ENCODE results near the gene SCYGR7.

GRCh38 chr2:227713291-227713690 lies 14.8 kb upstream of the SCYGR7 start:
- TF ChIP-seq SAFB2 (IDR thresholded peaks at IDR 0.05; ENCODE audit: borderline replicate concordance, low read depth, low read length, severe bottlenecking): no peak
- TF ChIP-seq ZNF696 (CRISPR knock-in tag; conservative IDR thresholded peaks at IDR 0.05): no peak
- TF ChIP-seq RHOXF2B (CRISPR knock-in tag; conservative IDR thresholded peaks at IDR 0.05): no peak
- TF ChIP-seq, protein P1, sequence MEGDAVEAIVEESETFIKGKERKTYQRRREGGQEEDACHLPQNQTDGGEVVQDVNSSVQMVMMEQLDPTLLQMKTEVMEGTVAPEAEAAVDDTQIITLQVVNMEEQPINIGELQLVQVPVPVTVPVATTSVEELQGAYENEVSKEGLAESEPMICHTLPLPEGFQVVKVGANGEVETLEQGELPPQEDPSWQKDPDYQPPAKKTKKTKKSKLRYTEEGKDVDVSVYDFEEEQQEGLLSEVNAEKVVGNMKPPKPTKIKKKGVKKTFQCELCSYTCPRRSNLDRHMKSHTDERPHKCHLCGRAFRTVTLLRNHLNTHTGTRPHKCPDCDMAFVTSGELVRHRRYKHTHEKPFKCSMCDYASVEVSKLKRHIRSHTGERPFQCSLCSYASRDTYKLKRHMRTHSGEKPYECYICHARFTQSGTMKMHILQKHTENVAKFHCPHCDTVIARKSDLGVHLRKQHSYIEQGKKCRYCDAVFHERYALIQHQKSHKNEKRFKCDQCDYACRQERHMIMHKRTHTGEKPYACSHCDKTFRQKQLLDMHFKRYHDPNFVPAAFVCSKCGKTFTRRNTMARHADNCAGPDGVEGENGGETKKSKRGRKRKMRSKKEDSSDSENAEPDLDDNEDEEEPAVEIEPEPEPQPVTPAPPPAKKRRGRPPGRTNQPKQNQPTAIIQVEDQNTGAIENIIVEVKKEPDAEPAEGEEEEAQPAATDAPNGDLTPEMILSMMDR (IDR thresholded peaks at IDR 0.05 in 2 of 3, conservative IDR thresholded peaks at IDR 0.05 in 1 of 3; ENCODE audit: insufficient read depth in 2 of 3, low read depth in 1 of 3, low read length in 3 of 3): no peak
- no peak for TF ChIP-seq MAFF (IDR thresholded peaks at IDR 0.05; ENCODE audit: low read length)
- no peak for TF ChIP-seq NFIX (CRISPR knock-in tag; IDR thresholded peaks at IDR 0.05; ENCODE audit: low read depth)
- TF ChIP-seq PHB2 (IDR thresholded peaks at IDR 0.05; ENCODE audit: low read depth): no peak
- TF ChIP-seq ZNF174 (CRISPR knock-in tag; IDR thresholded peaks at IDR 0.05): no peak
- no peak for TF ChIP-seq CAMTA2 (CRISPR knock-in tag; conservative IDR thresholded peaks at IDR 0.05)
- TF ChIP-seq HDGF (IDR thresholded peaks at IDR 0.05): no peak
- TF ChIP-seq SLC30A9 (CRISPR knock-in tag; IDR thresholded peaks at IDR 0.05): no peak
- TF ChIP-seq HCFC1 (IDR thresholded peaks at IDR 0.05; ENCODE audit: low read depth, low read length): no peak
- no peak for TF ChIP-seq POLR2A (conservative IDR thresholded peaks at IDR 0.05)
